NCI-H128 (cell line): Measurements from ENCODE around the gene SERPINB5.
A peak's percentile ranks its signal among the peaks of the same experiment; 100 is the strongest.

Experiments
- DNase-seq: peaks from one replicate; lab custom pipeline; 2025; ENCODE audit not compliant: unreplicated experiment; lab: John Stamatoyannopoulos, UW

SERPINB5 gene

DNA sequence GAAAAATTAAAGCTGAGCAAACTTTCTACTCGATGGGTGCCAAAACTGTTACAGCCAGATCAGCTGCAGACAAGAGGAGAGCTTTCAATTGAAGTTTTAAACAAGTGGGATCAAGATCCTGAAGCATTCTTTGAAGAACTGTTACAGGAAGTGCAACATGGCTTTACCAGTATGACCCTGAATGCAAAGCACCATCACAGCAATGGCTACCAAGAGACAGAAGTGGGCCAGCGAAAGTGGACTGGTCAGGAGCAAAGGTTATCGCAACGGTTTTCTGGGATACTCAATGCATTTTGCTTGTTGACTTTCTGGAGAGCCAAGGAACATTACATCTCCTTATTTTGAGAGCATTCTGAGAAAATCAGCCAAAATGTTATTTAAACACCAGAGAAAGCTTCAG is 9.1 kb upstream of the SERPINB5 start:
- DNase-seq = no peak

DNA sequence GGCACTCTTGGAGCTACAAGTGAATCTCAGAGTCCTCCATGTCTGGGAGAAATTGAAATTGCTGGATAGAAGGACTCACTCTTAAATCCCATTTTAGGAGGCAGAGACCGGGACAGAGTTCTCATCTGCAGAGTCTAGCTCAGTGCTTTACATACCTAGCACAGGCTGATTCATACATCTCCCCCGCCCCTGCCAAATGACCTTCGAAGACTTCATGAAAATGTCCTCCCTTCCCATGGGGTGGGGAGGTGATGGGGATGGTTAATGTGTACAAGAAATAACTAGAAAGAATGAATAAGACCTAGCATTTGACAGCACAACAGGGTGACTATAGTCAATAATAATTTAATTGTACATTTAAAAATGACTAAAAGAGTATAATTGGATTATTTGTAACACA is 8.2 kb upstream of the SERPINB5 start:
- no peak for DNase-seq

DNA sequence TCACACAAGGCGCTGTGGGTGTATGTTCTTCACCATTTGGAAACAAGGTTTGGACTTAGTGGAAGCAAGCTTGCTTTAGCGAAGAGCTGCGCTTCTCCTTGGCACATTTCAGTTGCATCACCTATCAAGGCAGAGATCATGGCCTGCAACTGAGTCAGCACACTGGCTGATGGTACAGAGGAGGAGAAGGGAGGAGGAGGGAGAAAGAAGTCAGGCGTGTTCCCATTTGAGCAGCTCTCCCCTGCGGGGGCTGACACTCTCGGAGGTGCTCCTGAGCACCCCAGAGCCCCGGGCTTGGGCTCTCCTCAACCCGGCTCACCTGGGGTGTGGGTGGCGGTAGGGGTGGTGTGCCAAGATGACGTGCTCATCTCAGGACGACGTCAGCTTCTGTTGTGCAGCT is 6.0 kb upstream of the SERPINB5 start:
- DNase-seq = no peak

DNA sequence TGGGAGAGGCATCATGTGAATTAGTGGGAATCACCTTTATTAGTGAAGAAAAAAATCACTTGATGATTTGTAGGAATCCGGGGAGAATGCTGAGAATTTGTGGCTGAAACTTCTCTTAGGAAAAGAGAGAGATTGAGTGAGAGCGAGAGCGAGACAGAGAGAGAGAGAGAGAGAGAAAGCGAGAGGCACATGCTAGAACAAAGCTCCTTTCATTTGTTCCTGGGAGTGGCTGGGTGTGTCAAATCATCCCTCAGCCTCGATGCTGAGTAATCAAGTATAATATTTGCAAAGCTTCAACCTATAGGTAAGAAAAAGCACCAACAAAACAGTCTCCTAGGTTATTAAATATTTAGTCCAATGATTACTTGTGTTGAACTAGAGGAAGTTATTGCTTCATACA is 4.4 kb upstream of the SERPINB5 start:
- no peak for DNase-seq

DNA sequence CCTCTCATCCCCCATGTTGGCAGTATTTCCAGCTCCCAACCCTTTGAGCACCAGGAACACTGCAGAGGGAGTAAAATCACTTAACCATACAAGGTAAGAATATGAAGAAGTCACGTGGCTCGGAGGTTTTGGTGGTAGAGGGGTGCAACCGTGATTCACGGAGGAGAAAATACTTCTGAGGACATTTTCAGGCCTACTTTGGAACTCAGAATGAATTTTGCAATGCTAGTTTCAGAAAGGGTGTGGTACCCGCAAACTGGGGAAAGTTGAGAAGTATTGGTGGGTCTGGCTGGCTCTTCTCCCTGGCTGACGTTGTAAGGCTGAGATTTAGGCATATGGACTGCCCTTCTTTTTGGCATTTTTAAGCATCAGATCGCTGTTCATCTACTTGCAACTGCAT is 442 bp downstream of the SERPINB5 start:
- DNase-seq = no peak

DNA sequence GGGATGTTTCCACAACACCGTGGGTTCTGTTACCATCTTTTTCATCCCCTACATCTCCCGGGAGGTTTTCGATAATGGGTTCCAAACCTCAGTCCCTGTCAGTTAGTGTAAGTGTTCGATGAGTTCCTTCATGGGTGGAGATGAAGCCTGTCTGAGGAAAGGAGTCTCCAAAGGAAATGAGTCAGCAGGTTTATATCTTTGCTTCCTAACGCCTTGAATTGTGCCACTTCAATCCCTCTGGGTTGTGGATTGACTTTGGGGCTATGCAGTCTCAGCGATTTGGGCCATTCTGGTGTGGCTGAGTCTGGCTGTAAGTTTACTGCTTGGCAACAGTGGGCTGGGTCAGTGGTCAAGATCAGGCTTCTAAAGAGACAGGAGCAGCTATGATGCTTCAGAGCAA is 1.2 kb downstream of the SERPINB5 start:
- no peak for DNase-seq

DNA sequence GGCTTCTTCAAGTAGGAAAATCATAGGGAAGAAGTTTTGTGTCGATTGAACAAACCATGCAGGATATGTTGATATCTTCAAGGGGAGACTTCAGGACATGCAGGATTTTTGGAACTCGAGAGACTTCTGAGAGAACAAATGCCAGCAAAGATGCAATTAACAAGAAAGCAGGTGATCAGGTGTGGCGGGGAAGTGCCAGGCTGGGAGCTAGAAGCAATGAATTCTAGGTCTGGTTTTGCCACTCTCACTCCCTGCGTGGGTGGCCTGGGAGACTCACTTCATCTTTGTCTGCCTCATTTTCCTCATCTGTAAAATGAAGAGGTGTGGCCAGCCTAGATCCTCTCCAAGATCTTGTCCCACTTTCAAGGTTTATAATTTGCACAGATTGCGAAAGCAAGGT is 3.1 kb downstream of the SERPINB5 start:
- no peak for DNase-seq

DNA sequence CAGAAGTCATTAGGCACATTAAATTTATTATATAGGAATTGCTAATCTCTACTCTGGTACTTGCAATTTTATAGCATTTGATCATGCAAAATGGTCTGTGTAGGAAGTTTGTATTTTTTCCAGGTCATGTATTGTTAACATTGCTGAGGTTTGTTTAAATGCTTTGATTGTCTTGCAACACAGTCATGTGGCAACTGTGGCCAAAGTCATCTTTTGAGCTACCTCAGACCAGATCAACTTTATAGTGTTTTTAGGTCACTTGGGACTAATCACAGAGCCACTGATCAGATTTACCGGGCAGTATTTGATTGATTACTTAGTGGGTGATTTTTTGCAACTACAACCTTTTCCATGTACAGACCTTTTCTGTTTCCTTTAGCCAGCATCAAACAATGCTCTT is 3.7 kb downstream of the SERPINB5 start:
- no peak for DNase-seq

DNA sequence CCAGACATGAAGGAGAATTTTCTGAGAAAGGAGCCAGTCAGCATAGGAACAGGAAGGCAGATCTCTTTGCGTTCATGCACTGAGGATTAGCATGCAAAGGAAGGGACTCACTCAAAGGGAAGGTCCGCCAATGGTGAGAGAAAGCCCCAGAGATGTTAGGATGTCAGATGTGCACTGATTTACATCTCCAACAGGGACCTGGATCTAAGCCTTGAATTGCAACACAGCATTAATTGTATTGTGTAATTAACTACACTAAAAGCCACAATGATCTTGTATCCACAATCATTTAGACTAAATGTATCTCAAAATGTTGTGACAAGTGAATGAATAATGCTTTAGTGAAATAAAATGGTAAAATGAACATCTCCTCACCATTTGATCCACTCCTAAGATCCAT is 4.2 kb downstream of the SERPINB5 start:
- no peak for DNase-seq

DNA sequence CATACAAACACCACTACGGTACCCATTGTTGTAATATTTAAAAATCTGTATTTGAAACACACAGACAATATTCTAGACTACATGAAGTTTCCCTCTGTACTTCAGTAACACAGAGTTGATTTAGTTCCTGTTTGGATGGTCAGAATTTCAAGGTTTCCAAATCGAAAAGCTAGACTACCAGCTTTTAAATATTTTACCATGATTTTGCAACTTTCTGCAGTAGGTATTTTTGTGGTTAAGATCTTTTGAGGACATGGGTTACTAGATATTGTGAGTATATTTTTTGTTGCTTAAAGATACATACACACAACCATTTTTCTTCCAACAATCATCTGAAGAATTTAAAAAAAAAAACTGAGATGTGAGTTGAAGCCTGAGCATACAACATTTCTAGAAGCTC is 10.9 kb downstream of the SERPINB5 start:
- DNase-seq = no peak

DNA sequence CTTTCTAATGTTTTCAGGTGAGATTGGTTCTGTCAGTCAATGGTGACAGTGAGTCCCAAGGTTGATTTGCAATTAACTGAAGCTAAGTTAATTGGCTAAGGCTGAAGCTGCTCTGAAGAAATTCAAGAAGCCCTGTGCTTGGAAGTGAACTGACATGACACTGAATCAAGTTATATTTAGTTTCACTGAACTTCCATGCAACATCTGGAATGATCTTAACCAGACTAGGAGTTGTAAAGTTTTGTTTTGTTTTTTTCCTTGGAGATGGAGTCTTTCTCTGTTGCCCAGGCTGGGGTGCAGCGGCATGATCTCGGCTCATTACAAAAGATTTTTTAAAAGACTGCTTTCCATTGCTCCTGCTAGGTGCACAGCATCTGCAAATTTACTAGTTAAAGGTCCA is 11.4 kb downstream of the SERPINB5 start:
- DNase-seq = no peak

DNA sequence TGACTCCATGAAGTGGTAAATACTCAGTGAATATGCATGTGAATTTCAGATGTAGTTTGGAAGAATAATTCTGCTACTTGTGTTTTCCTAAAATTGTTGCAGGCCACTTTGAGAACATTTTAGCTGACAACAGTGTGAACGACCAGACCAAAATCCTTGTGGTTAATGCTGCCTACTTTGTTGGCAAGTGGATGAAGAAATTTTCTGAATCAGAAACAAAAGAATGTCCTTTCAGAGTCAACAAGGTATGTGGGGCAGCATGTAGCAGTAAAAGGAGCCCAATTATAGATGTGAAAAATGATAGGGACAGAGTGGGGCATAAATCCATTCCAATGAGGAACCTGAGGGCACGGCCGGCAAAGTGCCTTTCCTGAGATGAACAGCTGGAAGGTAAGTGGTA is 16.1 kb downstream of the SERPINB5 start:
- DNase-seq = no peak

DNA sequence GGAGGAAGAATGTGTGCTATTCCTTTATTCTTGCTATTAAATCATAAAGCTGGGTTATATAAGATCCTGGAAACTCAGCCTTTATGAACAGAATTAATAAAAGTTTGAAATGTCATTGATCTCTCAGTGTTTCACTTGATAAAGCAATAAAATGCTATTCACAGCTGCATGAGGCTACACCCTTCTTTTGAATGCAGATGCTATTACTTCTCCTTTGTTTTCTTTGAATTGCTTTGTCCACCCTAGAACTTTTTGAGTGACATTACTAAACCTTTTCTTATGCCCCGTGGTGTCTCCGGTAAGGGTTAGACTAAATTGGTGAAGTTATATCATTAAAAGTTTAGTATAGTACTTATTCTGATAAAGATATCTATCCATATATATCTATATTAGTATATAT is 18.9 kb downstream of the SERPINB5 start:
- DNase-seq = no peak

DNA sequence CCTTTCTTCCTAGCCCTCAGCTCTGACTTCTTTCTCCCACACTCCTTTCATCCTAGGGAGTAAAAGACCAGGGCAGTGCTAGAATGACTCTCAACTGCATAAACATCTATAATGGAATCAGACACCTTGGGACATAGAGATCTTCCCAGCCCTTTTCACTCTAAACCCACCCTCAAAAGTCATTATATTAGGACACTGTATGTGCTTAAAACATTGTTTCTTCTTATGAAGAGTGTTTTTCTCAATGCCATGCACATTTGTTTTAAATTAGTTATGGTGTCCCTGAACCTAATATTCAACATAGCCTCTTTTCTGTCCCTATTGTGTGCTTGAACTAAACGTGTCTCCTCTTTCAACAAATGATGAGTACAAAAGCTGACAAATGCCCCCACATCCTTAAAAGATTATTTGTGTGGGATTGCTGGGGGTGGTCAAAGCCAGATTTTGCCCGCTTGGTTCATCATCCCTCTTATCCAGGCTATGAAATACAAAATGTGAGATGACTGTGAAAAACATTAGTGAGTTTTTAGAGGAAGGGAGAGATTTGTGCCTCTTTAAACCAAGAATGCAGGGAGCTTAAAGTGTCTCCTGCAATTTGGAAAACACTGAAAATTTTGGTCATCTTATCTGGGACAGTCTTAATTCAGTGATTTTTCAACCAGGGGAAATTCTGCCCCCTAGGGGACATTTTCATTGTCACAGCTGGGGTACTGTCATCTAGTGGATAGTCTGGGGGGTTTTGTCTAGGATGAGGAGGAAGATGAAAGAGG is 29.0 kb downstream of the SERPINB5 start:
- DNase-seq = no peak

DNA sequence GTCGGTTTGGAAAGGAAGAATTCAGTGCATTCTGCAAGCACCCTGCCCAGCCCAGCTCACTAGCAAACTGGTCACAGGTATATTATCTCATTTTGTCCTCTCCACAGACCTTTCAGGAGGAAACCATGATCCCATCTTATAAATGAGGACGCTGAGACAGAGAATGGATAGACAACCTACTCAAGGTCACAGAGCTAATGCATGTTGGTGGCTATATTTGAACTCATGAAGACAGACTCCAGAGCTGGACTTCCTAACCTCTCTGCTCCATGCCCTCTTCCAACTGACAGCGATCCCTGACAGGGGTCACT is 29.5 kb downstream of the SERPINB5 start:
- no peak for DNase-seq

DNA sequence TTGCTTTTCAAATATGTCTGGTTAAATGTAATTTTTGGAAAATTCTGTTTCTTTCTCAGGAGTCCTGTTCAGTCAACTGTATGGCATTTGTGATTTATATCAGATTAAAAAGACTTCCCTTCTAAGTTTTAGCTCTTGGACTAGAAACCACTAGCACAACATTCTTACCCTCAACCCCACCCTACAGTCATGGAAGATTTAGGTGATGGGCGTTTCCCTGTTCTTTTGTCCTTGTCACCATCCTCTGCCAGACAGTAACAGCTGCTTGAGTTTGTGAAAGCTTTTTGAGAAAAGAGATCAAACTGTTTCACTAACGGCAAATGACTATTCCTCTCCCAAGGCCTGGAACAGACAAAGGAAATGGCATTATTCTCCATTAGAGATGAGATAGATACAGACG is 31.8 kb downstream of the SERPINB5 start:
- no peak for DNase-seq

DNA sequence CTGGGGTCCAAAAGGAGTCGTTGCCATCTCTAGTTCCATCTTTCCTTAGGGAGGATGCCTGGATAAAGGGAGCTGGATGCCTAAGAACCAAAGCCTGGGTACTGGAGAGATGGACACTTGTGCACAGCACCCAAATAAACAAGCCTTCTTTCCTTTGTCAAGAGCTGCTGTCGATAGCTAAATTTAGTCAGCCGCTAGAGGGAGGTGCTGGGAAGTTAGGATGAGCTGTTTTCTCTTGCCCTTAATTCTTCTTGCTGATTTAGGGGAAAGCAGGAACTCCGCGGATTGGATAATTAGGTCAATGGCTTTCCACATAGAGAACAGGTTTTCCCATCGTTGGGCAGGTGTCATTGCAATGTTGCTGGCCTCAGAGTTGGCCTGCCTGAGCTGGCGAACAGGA is 34.5 kb downstream of the SERPINB5 start:
- no peak for DNase-seq

DNA sequence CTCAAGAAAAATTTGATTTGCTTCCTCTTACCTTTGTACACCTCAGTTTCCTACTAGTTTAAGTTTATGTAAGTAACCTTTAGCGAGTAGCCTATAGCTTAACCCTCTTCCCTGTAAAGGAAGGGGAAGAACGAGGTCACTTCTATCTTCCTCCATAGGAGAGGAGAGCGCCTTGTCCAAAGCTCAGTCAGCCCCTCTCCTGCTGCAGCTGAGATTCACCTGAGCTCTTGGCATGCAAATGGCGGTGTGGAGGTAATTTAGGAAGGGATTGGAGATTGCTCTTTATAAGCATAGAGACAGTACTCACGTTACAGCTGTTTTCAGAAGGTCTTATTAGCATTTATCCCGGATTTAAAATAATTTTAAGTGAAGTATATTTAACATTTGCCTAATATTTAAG is 37.6 kb downstream of the SERPINB5 start:
- no peak for DNase-seq

DNA sequence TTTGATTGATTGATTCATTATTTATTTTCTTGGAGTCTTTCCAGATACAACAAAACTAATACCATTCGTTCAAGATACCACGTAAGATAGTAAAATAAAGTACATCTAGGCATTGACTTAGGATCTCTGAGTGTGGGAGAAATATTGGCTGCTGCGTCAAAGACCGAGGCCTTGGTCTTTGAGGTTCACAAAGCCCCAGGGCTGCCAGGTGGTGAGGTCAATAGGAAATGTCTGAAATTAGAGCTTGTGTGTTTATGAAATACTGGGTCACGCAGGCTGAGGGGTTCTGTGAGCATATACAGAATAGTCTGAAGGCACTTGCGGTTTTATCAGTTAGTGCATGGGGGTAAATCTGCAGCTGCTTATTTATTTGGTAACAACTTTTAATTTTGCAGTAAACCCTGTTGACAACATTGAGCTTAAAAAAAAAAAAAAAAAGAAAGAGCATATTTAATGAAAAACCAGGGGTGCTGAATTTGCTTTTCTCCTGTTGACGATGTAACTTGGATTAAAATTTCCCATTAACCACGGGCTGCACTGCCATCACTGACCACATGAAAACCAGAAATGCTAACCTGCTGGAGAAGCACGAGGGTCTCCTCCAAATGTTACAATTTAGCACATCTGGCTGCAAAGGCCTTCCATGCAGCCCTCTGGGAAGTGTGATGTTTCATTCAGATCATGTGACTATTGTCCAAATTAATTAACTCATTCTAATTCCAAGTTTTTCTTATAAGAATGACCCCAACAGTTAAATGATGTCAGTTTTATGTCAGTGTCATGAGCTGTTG is 38.3 kb downstream of the SERPINB5 start:
- no peak for DNase-seq

DNA sequence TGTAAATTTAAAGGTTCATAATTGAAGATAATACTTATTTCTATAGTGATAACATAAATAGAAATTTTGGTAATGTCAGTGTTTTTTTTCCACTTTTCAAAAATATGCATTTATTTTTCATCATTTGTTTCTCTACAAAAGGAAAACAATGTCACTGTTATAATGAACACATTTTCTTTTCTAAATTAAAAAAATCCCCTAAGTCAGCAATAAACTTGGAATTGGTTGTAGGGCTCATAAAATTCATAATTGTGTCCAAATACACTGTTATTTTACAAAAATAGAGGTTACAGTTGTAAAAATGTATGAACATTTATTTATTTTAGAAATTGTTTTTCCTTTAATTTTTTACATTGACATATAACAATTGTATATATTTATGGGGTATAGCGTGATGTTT is 39.0 kb downstream of the SERPINB5 start:
- DNase-seq = no peak

DNA sequence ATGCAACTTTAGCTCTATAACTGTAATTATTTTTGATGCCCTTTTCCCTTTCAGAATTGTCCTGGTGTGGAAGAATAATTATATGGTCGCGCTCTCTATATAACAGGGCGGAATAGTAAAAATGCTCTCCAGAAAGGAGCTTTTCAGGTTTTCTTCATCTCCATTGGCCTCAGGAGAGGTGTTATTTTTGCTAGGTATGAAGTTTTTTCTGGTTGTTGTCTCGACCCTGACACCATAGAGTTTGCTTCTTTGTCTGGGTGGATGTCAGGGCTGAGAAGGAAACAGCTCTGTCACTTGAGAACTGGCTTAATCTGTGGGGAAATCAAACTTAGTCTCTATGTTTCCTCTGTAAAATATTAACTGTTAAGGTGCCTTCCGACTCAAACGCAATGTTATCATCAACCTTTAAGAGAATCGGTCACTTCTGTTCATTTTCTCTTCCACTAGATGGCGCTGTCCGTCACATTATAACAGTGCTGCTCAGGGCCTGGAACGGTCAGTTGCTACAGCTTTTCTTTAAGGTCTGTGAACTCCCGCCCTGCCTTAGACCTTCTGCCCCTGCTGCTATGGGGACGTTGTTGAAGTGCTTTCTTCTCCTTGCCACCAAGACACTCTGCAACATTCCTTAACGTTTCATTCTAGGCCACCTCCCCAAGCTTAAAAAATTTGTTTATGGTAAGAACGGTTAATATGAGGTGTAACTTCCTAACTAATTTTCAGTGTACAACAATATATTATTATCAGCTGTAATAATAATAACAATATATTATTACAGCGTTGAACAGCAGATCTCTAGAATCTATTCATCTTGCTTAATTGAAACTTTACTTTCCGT is 41.6 kb downstream of the SERPINB5 start:
- peak; percentile 77 for DNase-seq
